Jurkat, Clone E6-1 (cell line): ENCODE results near the gene SLC2A2. TPM values are rescaled to one million over a fixed set of nuclear protein-coding genes. Genes with fewer than 3 reads are reported as not detected.

ENCODE experiments used
- DNase-seq: peaks from one replicate; pipeline ENCODE4 v3.0.0-alpha.2; 2011; ENCODE audit warnings: low read depth, low spot score
- H3K4me3 ChIP-seq: 2 replicates; pipeline ENCODE4 v1.5.1; 2011; ENCODE audit warnings: mild to moderate bottlenecking, low read length, control low read depth, moderate library complexity
- polyA plus RNA-seq: library from polyadenylated mRNA; unstranded; fragments of >200 nt; gene quantifications from one replicate; pipeline ENCODE4 v1.2.1, GENCODE V29; 2012; ENCODE audit warnings: missing spikeins; ENCODE audit not compliant: insufficient read length, insufficient read depth

The SLC2A2 gene
- polyA plus RNA-seq, result not detected

DNA sequence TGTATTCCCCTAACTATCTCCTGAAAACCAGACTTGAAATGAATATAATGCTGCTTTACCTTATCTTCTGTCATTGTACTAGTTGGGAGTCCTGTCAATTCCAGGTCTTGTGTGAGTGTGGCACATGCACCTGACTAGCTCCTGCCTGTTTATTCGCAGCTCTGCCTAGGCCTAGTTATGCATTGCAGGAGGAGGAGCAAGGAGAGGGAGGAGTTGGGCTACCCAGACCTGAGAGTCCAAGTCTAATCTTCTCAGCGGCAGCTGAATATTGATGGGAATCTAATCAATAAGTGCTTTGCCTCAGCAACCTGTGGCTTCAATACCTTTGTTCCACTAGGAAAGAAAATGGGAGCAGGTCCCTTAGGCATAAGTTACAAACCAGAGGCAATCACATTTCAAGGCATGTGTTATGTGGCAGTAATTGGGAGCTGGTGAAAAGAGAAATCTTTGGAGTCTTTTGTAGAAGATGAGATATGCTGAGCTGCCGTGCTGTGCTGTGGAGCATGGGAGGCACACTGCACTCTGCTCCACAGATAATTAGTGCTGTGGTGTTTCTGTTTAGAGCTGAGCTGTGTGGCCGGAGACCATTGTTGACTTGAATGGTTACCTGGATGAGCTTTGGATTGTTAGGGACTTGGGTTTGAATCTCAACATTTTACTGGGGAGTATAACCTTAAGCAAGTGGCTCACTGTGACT lies at the start of gene SLC2A2:
SLC2A2 (minus strand) TSS at position 124 of the 697 bp plus-strand sequence; CDS start at position 74, 50 bp downstream.
- H3K4me3 ChIP-seq, result no peak within 1 kb of the TSS
- no peak for DNase-seq

DNA sequence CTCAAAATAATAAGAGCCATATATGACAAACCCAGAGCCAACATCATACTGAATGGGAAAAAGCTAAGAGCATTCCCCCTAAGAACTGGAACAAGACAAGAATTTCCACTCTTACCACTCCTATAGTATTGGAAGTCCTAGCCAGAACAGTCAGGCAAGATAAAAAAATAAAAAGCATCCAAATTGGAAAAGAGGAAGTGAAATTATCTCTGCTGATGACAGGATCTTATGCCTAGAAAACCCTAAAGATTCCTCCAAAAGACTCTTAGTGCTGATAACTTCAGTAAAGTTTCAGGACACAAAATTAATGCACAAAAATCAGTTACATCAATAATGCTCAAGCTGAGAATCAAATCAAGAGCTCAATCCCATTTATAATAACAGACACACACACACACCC lies 45.9 kb upstream of the SLC2A2 start:
- no peak overlapping the region for H3K4me3 ChIP-seq
- no peak for DNase-seq

DNA sequence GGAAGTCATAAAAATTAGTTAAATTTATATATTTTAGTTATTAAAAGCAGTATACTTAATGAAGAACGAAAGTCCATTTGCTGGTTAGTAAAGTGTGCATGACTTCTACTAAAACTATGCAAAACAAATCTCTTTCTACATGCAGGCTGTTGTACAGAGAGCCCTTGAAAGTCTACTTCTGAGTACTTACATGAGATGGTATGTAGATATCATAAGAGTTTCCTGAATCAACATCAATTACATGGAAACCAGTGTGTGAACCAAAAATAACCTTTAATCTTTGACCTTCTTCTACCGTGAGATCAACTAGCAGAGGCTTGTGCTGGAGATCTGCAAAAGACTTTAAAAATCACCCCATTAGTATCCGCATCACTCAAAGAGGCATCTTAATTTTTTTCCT lies 42.1 kb upstream of the SLC2A2 start:
- DNase-seq, result no peak
- no peak overlapping the region for H3K4me3 ChIP-seq

DNA sequence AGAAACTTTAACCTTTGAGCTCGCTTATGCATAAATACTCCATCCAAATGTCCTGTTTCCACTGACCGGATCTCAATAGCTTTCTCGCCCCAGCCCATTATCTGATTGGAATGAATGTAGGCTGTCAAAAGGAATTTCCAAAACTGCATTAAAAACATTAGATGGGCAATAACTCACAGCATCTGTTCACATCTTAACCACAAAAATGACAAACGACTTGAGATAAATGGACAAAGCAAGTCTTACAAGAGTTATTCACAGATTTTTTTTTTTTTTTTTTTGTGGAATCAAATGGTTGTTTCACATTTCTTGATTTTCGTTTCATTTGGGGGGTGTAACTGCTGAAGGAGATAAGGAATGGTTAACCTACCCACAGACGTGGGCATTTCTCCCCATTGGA lies 39.7 kb upstream of the SLC2A2 start:
- DNase-seq, result no peak
- H3K4me3 ChIP-seq, result no peak overlapping the region

DNA sequence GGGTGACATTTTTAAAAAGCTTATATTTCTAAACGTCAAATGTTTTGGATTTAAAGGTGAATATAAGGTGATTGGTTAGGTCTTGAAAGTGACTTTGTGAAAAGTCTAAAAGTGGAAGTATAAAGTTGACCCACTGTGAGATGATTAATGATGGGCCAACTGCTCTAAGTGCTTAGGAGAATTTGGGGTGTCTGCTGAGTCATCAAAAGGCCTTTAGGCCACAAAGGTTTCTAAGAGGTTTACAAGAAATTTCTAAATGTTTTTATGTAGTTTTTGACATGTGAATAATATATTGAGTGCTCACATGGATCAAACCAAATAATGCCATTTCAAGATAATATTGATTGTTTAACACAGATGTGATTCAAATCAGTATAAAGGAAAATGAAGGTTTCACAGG lies 39.2 kb upstream of the SLC2A2 start:
- no peak for DNase-seq
- no peak overlapping the region for H3K4me3 ChIP-seq

DNA sequence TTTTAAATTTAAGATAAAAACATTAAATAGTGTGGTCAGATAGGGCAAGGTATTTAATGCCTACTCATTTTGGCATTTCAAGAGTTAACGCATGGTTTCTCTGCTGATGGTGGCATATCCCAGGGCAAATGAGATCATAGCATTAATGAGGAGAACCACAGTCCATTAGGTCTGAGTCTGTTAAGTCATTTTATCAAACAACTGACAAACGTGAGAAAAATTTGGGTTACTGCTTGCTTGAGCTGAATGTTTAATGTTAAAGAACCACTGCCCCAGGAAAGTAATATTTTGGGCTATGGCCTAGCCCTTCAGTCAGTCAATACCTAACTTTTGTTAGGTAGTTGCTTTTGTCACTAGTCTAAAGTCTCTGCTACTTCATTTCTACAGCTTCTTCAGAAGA lies 37.9 kb upstream of the SLC2A2 start:
- no peak for DNase-seq
- no peak overlapping the region for H3K4me3 ChIP-seq

DNA sequence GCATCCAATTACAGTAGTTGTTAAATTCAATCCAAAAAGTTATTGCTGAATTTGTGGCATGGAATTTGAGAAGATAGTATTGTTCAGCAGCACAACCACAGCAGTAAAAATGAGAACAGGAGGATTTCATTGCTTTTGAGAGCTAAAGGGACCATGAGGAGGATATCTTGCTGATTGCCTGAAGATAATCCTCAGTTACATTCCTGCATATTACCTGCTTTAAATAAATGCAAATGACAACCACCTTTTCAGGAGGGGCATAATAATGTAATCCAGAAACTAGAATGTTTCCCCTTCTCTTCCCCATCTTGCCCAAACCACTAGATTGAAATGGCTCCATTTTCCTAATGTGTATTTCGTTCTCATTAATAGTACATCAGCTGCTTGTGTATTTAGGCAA lies 35.2 kb upstream of the SLC2A2 start:
- DNase-seq, result no peak
- no peak overlapping the region for H3K4me3 ChIP-seq

DNA sequence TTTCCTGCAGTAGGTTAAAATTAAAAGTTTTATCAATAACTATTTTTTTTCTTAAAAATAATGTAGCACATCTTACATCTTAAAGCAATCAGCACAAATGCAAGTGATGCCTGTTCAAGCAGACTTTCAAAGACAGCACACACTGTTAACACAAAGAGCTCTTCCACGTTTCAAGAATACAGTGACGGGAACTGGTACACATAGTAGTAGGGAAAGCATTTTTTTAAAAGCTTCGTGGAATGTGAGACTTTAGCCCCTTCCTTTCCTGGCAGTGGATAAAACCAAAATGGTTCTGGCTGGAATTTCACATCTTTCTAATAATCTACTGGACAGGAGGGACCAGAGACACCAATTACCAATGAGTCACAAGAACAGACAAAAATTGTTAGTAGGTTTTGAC lies 33.5 kb upstream of the SLC2A2 start:
- DNase-seq, result no peak
- no peak overlapping the region for H3K4me3 ChIP-seq

DNA sequence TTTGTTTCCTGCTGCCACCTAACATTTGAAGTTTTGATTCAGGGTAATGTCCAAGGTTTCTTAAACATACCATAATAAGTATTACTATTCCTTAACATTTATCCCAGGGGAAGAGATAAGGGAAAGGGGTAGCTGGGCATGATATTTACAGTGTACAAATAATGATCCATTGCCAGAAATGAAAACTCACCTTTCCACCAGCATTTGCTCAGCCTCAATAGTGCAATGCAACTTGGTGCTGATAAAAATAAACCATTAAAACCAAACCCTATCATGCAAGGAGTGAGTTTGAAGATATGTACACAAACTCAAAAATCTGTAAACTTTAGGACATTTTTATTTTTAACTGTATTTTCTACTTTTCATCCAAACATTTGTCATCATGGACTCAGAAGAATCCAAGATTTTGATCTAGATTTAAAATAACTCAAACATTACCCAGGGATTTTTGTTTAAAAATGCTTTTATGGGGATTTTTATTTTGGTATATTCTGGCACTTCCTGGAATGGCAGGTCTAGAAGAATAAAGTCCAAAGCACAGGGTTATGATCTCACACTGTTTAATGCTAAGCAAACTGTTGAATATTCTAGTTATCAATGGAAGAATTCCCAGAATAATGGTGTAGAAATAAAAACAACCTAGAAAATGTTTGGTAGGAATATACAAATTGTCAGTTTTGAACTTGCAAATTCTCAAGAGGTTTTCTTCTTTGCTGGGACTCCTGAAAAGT lies 32.5 kb upstream of the SLC2A2 start:
- DNase-seq, result no peak
- no peak overlapping the region for H3K4me3 ChIP-seq

DNA sequence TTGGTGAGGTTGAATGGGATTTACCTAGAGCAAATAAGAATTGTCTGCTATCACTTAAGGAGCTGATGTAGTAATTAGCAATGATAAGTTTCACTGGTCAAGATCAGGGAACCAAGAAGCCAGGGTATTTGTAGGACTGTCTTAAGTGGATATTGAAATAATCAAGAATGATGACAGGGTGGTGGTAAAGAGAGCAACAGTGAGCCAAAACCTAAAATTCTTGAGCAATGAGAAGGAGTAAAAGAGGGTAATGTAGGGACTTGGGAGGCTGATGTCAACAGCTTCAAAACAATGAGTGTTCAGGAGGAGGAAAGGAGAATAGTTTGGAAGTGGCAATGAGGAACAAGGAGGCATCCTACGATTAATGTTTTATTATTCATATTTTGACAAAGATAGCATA lies 31.5 kb upstream of the SLC2A2 start:
- no peak for DNase-seq
- H3K4me3 ChIP-seq, result no peak overlapping the region

DNA sequence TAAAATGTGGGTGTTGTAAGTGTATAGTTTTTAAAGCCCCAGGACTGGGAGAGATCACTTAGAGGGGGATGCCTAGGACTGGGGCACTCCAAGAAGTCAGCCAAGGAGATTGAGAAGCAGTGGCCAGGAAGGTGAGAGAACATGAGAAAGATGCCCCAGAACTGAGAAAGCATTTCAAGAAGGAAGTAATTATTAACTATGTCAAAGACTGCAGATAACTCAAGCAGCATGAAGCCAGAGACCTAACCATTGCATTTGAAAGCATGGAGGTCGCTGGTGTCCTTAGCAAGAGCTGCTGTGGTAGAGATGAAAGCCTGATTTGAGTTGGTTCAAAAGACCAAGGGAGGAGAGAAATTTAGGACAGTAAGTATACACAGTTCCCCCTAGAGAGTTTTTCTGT lies 30.6 kb upstream of the SLC2A2 start:
- H3K4me3 ChIP-seq, result no peak overlapping the region
- DNase-seq, result no peak

DNA sequence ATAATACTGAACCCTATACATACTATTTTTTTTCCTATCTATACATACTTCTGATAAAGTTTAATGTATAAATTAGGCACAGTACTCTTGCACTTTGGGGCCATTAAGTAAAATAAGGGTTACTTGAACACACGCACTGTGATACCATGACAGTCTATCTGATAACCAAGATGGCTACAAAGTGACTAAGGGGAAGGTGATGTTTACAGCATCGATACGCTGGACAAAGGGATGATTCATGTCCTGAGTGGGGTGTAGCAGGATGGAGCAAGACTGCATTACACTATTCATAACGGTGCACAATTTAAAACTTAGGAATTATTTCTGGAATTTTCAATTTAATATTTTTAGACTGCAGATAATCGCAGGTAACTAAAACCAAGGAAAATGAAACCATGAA lies 30.0 kb upstream of the SLC2A2 start:
- no peak overlapping the region for H3K4me3 ChIP-seq
- no peak for DNase-seq

DNA sequence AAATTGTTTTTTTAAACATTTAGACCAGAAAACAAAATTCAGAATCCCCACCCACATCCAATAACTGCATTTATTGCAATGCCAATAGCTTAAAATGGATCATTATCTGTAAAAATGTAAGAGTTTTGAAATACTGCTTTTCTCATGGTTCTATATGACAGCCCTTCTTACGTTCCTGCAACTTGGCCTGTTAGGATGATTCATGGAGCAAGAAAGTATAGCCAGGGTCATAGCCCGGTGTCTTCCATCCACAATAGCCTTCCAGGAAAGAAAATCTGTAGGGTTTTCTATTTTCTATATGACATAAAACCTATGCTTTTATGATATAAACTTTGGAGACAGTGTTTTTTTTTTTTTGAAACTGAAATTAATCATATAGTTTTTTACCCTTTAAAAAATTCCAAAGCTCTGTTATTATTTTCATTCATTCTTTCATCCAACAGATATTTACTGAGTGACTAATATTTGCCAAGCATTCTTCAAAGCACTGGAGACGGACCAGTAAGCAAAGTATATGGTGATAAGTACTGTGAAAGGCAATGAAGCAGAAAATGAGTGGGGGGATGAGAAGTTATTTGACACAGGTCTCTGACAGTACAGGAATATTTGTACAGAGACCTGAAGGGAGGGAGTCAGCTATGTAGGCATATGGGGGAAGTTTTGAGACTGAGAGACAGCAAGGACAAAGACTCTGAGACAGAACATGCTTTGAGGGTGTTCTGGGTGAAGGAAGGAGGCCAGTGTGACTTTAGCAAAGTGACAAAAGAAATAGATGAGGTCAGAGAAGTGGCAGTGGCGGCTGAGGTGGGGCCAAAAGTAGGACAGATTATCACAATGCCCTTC lies 29.0 kb upstream of the SLC2A2 start:
- DNase-seq, result no peak
- H3K4me3 ChIP-seq, result no peak overlapping the region

DNA sequence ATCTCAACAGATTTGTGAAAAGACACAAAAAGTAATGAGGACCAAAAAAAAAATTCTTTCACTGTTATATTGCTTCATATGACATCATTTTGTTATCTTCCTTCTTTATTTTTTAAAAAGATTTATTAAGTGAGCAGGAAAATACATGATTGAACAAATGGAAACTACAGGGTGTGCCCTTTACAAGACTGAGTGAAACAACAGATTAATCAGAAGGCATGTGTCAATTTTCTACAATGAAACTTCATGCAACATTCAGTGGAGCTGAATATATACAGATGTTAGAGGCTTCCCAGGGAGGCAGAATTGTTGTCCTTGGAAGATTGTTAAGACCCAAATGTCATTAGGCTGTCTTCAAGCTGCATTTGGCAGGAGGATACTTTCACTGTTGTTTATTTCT lies 28.4 kb upstream of the SLC2A2 start:
- no peak for DNase-seq
- H3K4me3 ChIP-seq, result no peak overlapping the region

DNA sequence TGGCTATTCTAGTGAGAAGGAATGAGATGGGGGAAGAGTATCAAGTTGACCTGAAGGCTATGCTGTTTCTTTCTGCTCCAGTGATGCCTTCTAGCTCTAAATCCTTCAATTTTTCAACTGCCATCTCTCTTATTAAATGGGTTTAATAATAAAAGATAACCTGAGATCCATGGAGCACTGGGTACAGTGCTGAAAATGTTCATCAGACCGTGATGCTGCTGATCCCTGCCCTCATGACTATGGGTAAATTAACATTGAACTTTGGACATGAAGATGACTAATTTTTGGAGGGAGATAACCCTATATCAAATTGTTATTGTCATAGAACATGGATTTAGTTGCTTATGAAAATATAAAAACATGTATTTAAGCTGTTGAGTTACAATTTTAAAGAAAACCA lies 27.7 kb upstream of the SLC2A2 start:
- no peak overlapping the region for H3K4me3 ChIP-seq
- DNase-seq, result no peak

DNA sequence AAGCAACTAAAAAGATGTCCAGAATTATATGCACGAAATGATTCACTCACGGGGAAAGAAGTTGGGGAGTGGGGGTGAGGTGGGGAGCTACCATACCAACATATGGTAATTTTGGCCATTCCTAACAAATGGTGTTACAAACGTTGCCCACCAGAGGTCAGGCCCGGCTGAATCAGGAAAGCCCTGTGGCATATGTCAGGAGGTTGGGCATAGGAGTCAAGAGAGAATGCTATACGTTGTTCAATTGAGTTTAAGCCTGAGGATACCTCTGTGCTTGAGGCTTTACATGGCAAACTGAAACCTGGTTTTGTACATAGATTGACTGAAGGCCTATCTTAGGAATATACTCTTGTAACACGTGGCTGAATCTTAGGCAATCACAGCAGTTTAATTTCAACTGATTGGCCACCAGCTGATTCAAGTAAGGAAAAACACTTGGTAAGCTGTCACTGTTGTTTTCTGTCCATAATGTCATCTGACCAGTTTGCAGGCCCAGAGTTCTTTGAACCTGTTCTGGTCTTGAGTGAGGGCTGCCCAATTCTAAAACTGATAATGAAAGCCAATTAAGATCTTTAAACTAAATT lies 23.4 kb upstream of the SLC2A2 start:
- peak; percentile 31 for DNase-seq
- no peak overlapping the region for H3K4me3 ChIP-seq

DNA sequence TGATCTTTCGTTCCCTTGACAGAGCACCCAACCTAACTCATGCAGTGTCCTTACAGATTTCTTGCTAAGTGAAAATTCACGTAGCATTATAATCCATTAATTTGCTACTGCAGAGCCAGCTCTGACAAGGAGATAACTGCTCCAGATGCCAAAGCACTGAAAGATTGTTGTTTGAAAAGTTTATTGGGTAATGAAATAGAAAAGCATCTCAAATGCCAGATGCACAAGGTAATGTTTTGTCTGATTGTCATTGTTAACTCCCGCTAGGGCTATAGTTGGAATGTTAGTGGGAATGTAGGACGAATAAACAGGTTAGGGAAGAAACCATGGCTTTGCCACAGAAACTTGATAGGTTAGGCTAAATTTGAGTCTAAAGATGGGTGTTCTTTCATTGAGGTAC lies 20.2 kb upstream of the SLC2A2 start:
- DNase-seq, result no peak
- H3K4me3 ChIP-seq, result no peak overlapping the region

DNA sequence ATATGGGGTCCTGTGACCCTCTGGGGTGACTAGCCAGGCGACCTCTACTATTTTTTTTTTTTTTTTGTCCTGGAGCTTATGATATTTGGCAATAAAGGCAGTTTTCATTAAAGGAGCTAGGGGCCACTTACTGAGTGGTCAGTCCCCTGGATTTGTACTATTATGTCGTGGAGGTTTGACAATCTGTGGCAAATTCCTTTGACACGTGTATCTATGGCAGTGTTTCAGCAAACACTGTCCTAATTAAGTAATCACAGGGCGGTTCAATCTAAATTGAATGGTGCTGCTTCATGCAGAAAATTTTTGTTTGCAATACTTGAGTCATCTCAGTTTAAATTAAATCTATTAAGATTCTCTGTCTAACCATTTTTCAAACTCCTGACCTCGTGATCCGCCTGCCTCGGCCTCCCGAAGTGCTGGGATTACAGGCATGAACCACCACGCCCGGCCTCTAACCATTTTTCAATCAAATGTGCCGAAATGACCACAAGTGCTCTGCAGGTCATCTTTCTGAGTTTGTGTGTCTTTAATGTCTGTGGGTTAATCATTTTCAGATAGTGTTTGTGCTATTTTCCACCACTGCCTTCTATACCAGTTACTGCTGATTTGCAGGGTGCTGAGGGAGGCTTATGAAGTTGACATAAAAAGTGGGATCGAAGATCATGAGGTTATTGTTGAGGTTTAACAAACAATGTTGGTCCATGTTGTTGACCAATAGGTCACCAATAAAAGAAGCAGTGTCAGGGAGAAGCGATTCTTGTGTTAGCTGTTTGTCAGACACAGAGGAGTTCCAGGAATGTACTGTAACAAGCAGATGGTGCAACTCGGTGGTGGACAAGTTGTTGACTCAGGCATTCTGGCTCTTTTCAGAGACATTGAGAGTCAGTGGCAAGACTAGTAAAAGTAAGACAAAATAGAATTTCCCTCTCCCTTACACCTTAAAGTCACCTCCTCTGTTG lies 18.6 kb upstream of the SLC2A2 start:
- no peak for DNase-seq

DNA sequence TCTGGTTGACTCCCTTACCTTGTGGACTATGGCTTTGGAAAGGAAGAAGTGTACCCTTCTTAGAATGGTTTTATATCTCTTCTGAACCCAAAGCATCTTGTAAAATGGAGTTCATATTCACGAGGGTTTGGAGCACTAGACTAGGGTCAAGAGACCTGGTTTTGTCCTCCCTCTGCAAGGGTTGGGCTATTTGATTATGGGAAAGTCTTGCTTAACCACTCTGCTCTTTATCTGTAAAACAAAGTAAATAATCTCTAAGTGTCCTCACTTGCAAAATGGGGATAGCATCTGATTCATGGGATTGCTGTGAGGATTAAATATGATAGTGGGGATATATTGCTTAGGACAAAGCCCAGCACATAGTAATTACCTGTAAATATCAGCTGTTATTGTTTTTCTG lies 17.9 kb upstream of the SLC2A2 start:
- H3K4me3 ChIP-seq, result no peak overlapping the region
- no peak for DNase-seq

More for the DNA sequence above, 18.6 kb upstream of the SLC2A2 start:
- H3K4me3 ChIP-seq, result no peak overlapping the region
